B cell (primary cell): Measurements from ENCODE around the gene PNCK.

Experiments used
- CTCF ChIP-seq: fragments of 200-600 bp; IDR thresholded peaks from one replicate; pipeline ENCODE4 v1.8.0; 2022; ENCODE audit warnings: antibody characterized with exemption, mild to moderate bottlenecking
- EZH2 ChIP-seq: IDR thresholded peaks from 2 replicates; pipeline ENCODE4 v1.6.1; 2012; ENCODE audit warnings: borderline replicate concordance, low read depth, mild to moderate bottlenecking, moderate library complexity, low read length; ENCODE audit not compliant: insufficient read depth, poor library complexity, severe bottlenecking

- TF ChIP-seq CTCF (no peak), EZH2 (no peak)
Observed at GRCh38 chrX:153692611-153693156, 19.1 kb upstream of the PNCK start.
